Sigmoid colon (tissue), 4 donors: ENCODE data around the gene LRRC28.

ENCODE experiments used
- CTCF ChIP-seq, 4 experiments: fragments of 450-650 bp in 3 of 4; fragments of 200-600 bp in 1 of 4; IDR thresholded peaks; one replicate each; pipeline ENCODE4 v1.5.1; 2016 to 2019; ENCODE audit warnings: antibody characterized with exemption in 4 of 4, mild to moderate bottlenecking in 3 of 4, moderate library complexity in 2 of 4
- POLR2A ChIP-seq, 2 donors: fragments of 450-650 bp; IDR thresholded peaks; one replicate each; pipeline ENCODE4 v1.6.1; 2016; ENCODE audit warnings: antibody characterized with exemption in 2 of 2, mild to moderate bottlenecking in 2 of 2, moderate library complexity in 2 of 2
- POLR2AphosphoS5 ChIP-seq, 4 donors: sonication (generic); formaldehyde crosslinking; IDR thresholded peaks; one replicate each; pipeline ENCODE4 v1.6.1; 2017; ENCODE audit warnings: antibody characterized with exemption in 4 of 4

DNA sequence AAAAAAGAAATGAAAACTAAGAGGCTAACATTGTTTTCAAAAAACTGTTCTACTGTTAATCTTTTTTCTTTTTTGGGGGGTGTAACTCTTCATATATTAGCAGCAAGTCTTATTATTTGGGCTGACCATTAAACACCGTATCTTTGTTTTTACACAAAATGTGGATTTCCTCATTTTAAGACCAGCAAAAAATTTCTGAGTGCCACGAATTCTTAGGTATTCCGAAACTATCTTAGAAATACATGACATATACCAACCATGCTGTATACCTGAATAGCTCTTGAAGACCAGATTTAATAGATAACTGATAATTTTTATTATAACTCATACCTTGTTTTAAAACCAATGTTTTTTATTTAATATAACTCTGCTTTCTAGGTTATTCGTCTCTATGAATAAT, 1.3 kb upstream of the LRRC28 start:
- TF ChIP-seq CTCF (IDR thresholded peaks at IDR 0.05): no peak
- TF ChIP-seq POLR2AphosphoS5 (IDR thresholded peaks at IDR 0.05): no peak
- TF ChIP-seq POLR2A (IDR thresholded peaks at IDR 0.05): no peak
